SK-N-SH (cell line): ENCODE measurements around the gene MRC1. TPM values are rescaled to one million over a fixed set of nuclear protein-coding genes. Genes with fewer than 3 reads are reported as not detected.

Experiments used
- CTCF ChIA-PET: fragments of 300-600, 350-600 bp; formaldehyde crosslinking; extraction: SDS; loops from one replicate; lab custom pipeline; 2021; lab: Yijun Ruan, JAX
- POLR2A ChIA-PET: fragments of 350-600 bp; sonication (Branson Sonifier 250); formaldehyde crosslinking; extraction: SDS; loops from one replicate; lab custom pipeline; 2020; ENCODE audit warnings: antibody characterized with exemption, inconsistent platforms; lab: Yijun Ruan, JAX
- DNase-seq: peaks from one replicate; pipeline ENCODE4 v3.0.0; 2012
- H2AFZ ChIP-seq: fragments of 200-600 bp; sonication (generic); 2 replicates; pipeline ENCODE4 v1.8.1; 2016; ENCODE audit warnings: antibody characterized with exemption, mild to moderate bottlenecking, low read depth
- H3F3A ChIP-seq: fragments of 200-600 bp; sonication (generic); replicated peaks from 2 replicates; pipeline ENCODE3; 2016; ENCODE audit warnings: antibody characterized with exemption, mild to moderate bottlenecking; ENCODE audit not compliant: insufficient read depth
- H3K27ac ChIP-seq, 2 experiments: fragments of 200-500 bp in 1 of 2; fragments of 200-600 bp in 1 of 2; sonication (Bioruptor generic) in 1 of 2; sonication (generic), shearing (Covaris generic) in 1 of 2; 2 replicates each; pipeline versions ENCODE4 v1.5.1 to v1.6.1; 2014 to 2016; ENCODE audit warnings: low read depth in 2 of 2, inconsistent platforms in 1 of 2, low read length in 1 of 2, mild to moderate bottlenecking in 1 of 2, mixed read lengths in 1 of 2
- H3K27me3 ChIP-seq: fragments of 200-600 bp; sonication (generic), shearing (Covaris generic); 2 replicates; pipeline ENCODE4 v1.6.1; 2016; ENCODE audit warnings: mixed run types; ENCODE audit not compliant: insufficient read depth
- H3K36me3 ChIP-seq, 2 experiments: fragments of 200-500 bp in 1 of 2; fragments of 200-600 bp in 1 of 2; sonication (Bioruptor generic) in 1 of 2; sonication (generic) in 1 of 2; replicated peaks in 1 of 2; 2 replicates each; pipeline versions ENCODE3 to v1.5.1; 2014 to 2016; ENCODE audit warnings: low read length in 1 of 2, mild to moderate bottlenecking in 1 of 2; ENCODE audit not compliant: insufficient read depth in 2 of 2, control insufficient read depth in 1 of 2
- H3K4me1 ChIP-seq, 2 experiments: fragments of 200-500 bp in 1 of 2; fragments of 200-600 bp in 1 of 2; sonication (Bioruptor generic) in 1 of 2; sonication (generic), shearing (Covaris generic) in 1 of 2; 2 replicates each; pipeline versions ENCODE4 v1.5.1 to v1.6.1; 2014 to 2016; ENCODE audit warnings: low read depth in 1 of 2, low read length in 1 of 2, mixed run types in 1 of 2; ENCODE audit not compliant: insufficient read depth in 2 of 2, control insufficient read depth in 1 of 2
- H3K4me2 ChIP-seq: fragments of 200-600 bp; sonication (generic), shearing (Covaris generic); 2 replicates; pipeline ENCODE4 v1.6.1; 2017; ENCODE audit warnings: mixed run types
- H3K4me3 ChIP-seq, 2 experiments: fragments of 200-500 bp in 1 of 2; fragments of 200-600 bp in 1 of 2; sonication (Bioruptor generic) in 1 of 2; sonication (generic), shearing (Covaris generic) in 1 of 2; 2 replicates each; pipeline versions ENCODE4 v1.5.1 to v1.8.1; 2014 to 2016; ENCODE audit warnings: low read depth in 2 of 2, inconsistent platforms in 1 of 2, low read length in 1 of 2, mild to moderate bottlenecking in 1 of 2, mixed read lengths in 1 of 2, moderate library complexity in 1 of 2
- H3K79me2 ChIP-seq: fragments of 200-600 bp; sonication (generic); 2 replicates; pipeline ENCODE4 v1.8.1; 2017; ENCODE audit warnings: mild to moderate bottlenecking; ENCODE audit not compliant: insufficient read depth
- H3K9ac ChIP-seq: fragments of 200-600 bp; sonication (generic); 2 replicates; pipeline ENCODE4 v1.6.1; 2017; ENCODE audit warnings: mixed run types
- H3K9me2 ChIP-seq: fragments of 200-600 bp; sonication (generic); 2 replicates; pipeline ENCODE4 v1.6.1; 2017; ENCODE audit warnings: mixed run types
- H3K9me3 ChIP-seq: fragments of 200-600 bp; sonication (generic); 2 replicates; pipeline ENCODE4 v1.6.1; 2017; ENCODE audit warnings: mixed run types, mild to moderate bottlenecking, moderate library complexity
- H4K20me1 ChIP-seq: fragments of 200-600 bp; sonication (generic); 2 replicates; pipeline ENCODE4 v1.6.1; 2017; ENCODE audit warnings: mild to moderate bottlenecking, mixed run types; ENCODE audit not compliant: insufficient read depth
- CHD2 ChIP-seq: fragments of 150-350 bp; IDR thresholded peaks from 2 replicates; pipeline ENCODE4 v1.6.1; 2018; ENCODE audit warnings: low read length; ENCODE audit not compliant: partially characterized antibody
- EP300 ChIP-seq, 2 experiments: IDR thresholded peaks; 2 replicates each; pipeline versions ENCODE4 v1.4.0 to v1.6.1; 2012; ENCODE audit warnings: borderline replicate concordance in 1 of 2, low read depth in 1 of 2, low read length in 1 of 2
- EZH2phosphoT487 ChIP-seq: fragments of 200-600 bp; sonication (generic); IDR thresholded peaks from 2 replicates; pipeline ENCODE4 v1.6.1; 2017; ENCODE audit warnings: low read depth, mixed run types, mild to moderate bottlenecking, antibody characterized with exemption, moderate library complexity, borderline replicate concordance
- FOXM1 ChIP-seq: IDR thresholded peaks from 2 replicates; pipeline ENCODE4 v1.4.0; 2012; ENCODE audit warnings: low read depth, mild to moderate bottlenecking
- GABPA ChIP-seq: IDR thresholded peaks from 2 replicates; pipeline ENCODE4 v1.4.0; 2012; ENCODE audit warnings: low read depth, mild to moderate bottlenecking
- GATA2 ChIP-seq: sonication (generic); formaldehyde crosslinking; IDR thresholded peaks from 2 replicates; pipeline ENCODE4 v1.5.0; 2020; ENCODE audit warnings: mild to moderate bottlenecking, missing genetic modification reagents
- JUND ChIP-seq: IDR thresholded peaks from 2 replicates; pipeline ENCODE4 v1.4.0; 2012
- MEF2A ChIP-seq: IDR thresholded peaks from 2 replicates; pipeline ENCODE4 v1.4.0; 2012; ENCODE audit warnings: low read depth, borderline replicate concordance
- PBX3 ChIP-seq: IDR thresholded peaks from 2 replicates; pipeline ENCODE4; 2012
- POLR2AphosphoS5 ChIP-seq: IDR thresholded peaks from 2 replicates; pipeline ENCODE4 v1.6.1; 2012; ENCODE audit warnings: low read depth, low read length
- RAD21 ChIP-seq: IDR thresholded peaks from 2 replicates; pipeline ENCODE4 v1.6.1; 2012; ENCODE audit warnings: mild to moderate bottlenecking, low read length
- RCOR1 ChIP-seq: fragments of 150-350 bp; IDR thresholded peaks from 2 replicates; pipeline ENCODE4 v1.6.1; 2017; ENCODE audit warnings: antibody characterized with exemption, low read length
- RFX5 ChIP-seq: IDR thresholded peaks from 2 replicates; pipeline ENCODE4 v1.6.1; 2012; ENCODE audit warnings: mild to moderate bottlenecking, improper control_type of control experiment, low read length
- RXRA ChIP-seq: IDR thresholded peaks from 2 replicates; pipeline ENCODE4 v1.4.0; 2012; ENCODE audit warnings: low read depth, mild to moderate bottlenecking, borderline replicate concordance
- SIN3A ChIP-seq: IDR thresholded peaks from 2 replicates; pipeline ENCODE4 v1.6.1; 2012; ENCODE audit warnings: low read depth, mild to moderate bottlenecking, low read length, moderate library complexity, borderline replicate concordance
- SMC3 ChIP-seq: IDR thresholded peaks from 2 replicates; pipeline ENCODE4 v1.6.1; 2012; ENCODE audit warnings: low read depth, low read length, improper control_type of control experiment
- YY1 ChIP-seq: IDR thresholded peaks from 2 replicates; pipeline ENCODE4 v1.4.0; 2012; ENCODE audit warnings: low read depth, mild to moderate bottlenecking
- ZBTB33 ChIP-seq: IDR thresholded peaks from 2 replicates; pipeline ENCODE4 v1.4.0; 2012; ENCODE audit warnings: low read depth, borderline replicate concordance
- WGBS: methylation state at CpG from one replicate; pipeline ENCODE4 v1.1.6; 2017; ENCODE audit warnings: low lambda C conversion rate; 5-methylcytosine and 5-hydroxymethylcytosine counted together
- polyA plus RNA-seq, 3 experiments: library from polyadenylated mRNA; depleted of rRNA; stranded (reverse); fragments of >200 nt; gene quantifications; 2 replicates each; pipeline ENCODE4 v1.2.3, GENCODE V29; 2012
- TF ChIP-seq, protein P1 (sequence below): fragments of 150-350 bp; IDR thresholded peaks from 2 replicates; pipeline ENCODE4 v1.6.1; 2016; ENCODE audit warnings: mild to moderate bottlenecking, low read depth, low read length
- TF ChIP-seq, protein P2 (sequence below): IDR thresholded peaks from 2 replicates; pipeline ENCODE4 v1.4.0; 2012; ENCODE audit warnings: low read depth

Gene MRC1
- polyA plus RNA-seq, 1 of the 3 experiments (the other 2 are of a cell fraction), result not detected

DNA sequence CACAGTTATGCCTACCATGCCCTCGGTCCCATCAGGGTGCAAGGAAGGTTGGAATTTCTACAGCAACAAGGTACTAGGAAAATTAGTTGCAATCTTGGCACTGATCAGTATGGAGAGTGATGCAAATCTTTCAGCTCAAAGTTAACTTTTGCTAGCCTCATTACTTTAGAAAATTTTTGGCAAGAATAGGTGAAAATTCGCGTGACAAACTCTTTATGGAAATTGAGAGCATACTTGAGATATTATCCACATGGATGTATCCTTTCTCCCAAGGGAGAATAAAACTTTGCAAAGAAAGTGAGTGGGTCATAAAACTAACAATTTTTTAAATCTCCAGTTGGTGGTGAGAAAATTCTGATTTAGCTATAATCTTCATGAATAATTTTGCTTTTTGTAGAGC is 71.5 kb downstream of the MRC1 start:
- Histone ChIP-seq H3K4me2 (no peak overlapping the region), H3K4me3 (no peak overlapping the region), H3K27me3 (no peaks in the 10 kb centered on the region), H3K9me3 (no peaks in the 10 kb centered on the region), H3K4me1 (no peaks in the 10 kb centered on the region), H3K27ac (no peak overlapping the region), H4K20me1 (no peaks in the 10 kb centered on the region), H3K79me2 (no peaks in the 10 kb centered on the region), H3K9me2 (no peaks in the 10 kb centered on the region), H3F3A (no peaks in the 10 kb centered on the region), H3K9ac (no peak overlapping the region), H3K36me3 (no peaks in the 10 kb centered on the region), H2AFZ (no peak overlapping the region)
- TF ChIP-seq EP300 (IDR thresholded peaks at IDR 0.05; ENCODE audit: borderline replicate concordance in 1 of 2, low read depth in 1 of 2, low read length in 1 of 2) (no peak), RFX5 (no peak), EZH2phosphoT487 (no peak), FOXM1 (no peak), SIN3A (no peak), RCOR1 (no peak), RAD21 (no peak), SMC3 (no peak), GABPA (no peak), PBX3 (no peak), CHD2 (no peak), GATA2 (no peak), JUND (no peak), POLR2AphosphoS5 (no peak), YY1 (no peak), RXRA (no peak)
- TF ChIP-seq, protein P1, sequence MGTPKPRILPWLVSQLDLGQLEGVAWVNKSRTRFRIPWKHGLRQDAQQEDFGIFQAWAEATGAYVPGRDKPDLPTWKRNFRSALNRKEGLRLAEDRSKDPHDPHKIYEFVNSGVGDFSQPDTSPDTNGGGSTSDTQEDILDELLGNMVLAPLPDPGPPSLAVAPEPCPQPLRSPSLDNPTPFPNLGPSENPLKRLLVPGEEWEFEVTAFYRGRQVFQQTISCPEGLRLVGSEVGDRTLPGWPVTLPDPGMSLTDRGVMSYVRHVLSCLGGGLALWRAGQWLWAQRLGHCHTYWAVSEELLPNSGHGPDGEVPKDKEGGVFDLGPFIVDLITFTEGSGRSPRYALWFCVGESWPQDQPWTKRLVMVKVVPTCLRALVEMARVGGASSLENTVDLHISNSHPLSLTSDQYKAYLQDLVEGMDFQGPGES, result no peak
- DNase-seq, result no peak
- CTCF ChIA-PET, result interaction anchor here (1.2 kb wide), 1 partner anchor 336 kb away, joined by 4 read pairs; no protein-coding TSS in a partner anchor
- POLR2A ChIA-PET, result no interaction called here
- 75% methylated on average over 3 of the region's 3 CpGs for WGBS

- no peak overlapping the region for H3K9ac ChIP-seq
- no peaks in the 10 kb centered on the region for H3K27me3 ChIP-seq
- no peak for DNase-seq
- H2AFZ ChIP-seq, result no peak overlapping the region
- 82% methylated on average over 1 of the region's 1 CpG for WGBS
- H3K9me2 ChIP-seq, result no peaks in the 10 kb centered on the region
- H3K36me3 ChIP-seq, result no peaks in the 10 kb centered on the region
- no peaks in the 10 kb centered on the region for H3K9me3 ChIP-seq
- no peak overlapping the region for H3K27ac ChIP-seq
- ChIA-PET POLR2A (no interaction called here), CTCF (interaction anchor here (1.1 kb wide), 1 partner anchor 334 kb away, joined by 4 read pairs; no protein-coding TSS in a partner anchor)
- no peaks in the 10 kb centered on the region for H3F3A ChIP-seq
- H3K79me2 ChIP-seq, result no peaks in the 10 kb centered on the region
- no peak overlapping the region for H3K4me3 ChIP-seq
- no peak for TF ChIP-seq EP300 (IDR thresholded peaks at IDR 0.05; ENCODE audit: borderline replicate concordance in 1 of 2, low read depth in 1 of 2, low read length in 1 of 2)
- TF ChIP-seq, protein P1, result no peak
- no peak for TF ChIP-seq RFX5
- TF ChIP-seq RCOR1, result no peak
- TF ChIP-seq, protein P2, sequence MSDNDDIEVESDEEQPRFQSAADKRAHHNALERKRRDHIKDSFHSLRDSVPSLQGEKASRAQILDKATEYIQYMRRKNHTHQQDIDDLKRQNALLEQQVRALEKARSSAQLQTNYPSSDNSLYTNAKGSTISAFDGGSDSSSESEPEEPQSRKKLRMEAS, result no peak
- TF ChIP-seq SIN3A, result no peak
- TF ChIP-seq SMC3, result no peak
- TF ChIP-seq ZBTB33, result no peak
- no peak for TF ChIP-seq RAD21
- TF ChIP-seq MEF2A, result no peak
- no peak for TF ChIP-seq GABPA
- TF ChIP-seq, all 33 proteins: peak for 0
- H3K4me2 ChIP-seq, result no peak overlapping the region
- no peaks in the 10 kb centered on the region for H3K4me1 ChIP-seq
- H4K20me1 ChIP-seq, result no peaks in the 10 kb centered on the region
Measured at GRCh38 chr10:17882557-17882956, 73.4 kb downstream of the MRC1 start.
